HPDE6-E6E7 (cell line): ENCODE data around the gene LPIN3.

Source experiments
- DNase-seq: peaks from one replicate; pipeline ENCODE4 v3.0.0; 2011; ENCODE audit warnings: missing footprints; ENCODE audit errors: extremely low spot score

The LPIN3 gene

DNA sequence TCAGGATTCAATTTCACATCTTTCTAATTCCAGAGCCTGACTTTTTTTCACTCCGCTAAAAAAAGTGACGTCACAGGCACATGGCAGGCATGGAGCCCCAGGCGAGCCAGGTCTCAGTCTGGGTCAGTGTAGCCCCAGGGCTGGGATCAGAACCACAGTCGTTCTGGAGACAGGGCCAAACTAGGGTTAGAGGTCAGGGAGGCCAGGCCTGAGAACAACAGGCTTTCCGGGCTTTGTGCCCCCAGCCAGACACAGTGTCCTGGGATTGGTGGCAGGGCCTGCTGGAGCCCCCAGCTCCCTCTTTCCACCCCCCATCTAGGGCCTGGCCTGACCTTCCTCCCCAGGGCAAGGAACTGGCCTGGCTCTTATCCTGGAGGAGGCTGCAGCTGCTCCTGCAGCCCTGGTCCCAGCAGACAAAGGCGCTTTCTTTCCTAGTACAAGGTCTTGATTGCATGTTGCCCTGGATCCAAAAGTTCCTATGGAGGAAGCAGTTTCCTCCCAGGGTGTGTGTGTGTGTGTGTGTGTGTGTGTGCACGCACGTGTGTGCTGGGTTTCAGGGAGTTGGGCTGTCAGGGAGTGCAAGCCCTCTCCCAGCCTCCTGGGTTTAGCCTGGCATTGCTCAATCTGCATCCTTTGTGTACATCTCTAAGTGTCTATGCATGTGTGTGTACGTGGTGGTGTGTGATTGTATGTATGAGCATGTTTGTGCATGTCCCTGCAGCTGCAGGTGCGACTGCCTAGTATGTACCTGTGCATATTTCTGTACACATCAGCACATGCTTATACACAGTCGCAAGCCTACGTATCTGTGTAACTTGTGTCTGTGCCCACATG, 52.5 kb downstream of the LPIN3 start:
- DNase-seq = no peak

DNA sequence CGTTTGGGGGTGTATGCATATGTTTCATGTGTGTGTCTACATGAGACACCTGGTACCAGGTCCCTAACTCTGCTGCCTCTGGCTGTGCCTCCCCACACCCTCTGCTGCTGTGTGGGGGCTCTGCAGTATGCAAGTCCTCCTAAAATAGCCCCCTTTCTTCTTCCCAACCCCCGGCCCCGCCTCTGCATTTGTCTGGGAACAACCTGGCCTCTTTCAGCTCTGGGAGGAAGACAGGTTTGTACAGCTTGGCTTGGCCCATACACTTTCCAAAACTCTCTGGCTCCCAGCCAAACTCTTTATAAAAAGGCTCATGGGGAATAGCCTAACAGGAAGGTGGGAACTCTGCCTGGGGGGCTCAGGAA, 53.1 kb downstream of the LPIN3 start:
- DNase-seq = no peak

DNA sequence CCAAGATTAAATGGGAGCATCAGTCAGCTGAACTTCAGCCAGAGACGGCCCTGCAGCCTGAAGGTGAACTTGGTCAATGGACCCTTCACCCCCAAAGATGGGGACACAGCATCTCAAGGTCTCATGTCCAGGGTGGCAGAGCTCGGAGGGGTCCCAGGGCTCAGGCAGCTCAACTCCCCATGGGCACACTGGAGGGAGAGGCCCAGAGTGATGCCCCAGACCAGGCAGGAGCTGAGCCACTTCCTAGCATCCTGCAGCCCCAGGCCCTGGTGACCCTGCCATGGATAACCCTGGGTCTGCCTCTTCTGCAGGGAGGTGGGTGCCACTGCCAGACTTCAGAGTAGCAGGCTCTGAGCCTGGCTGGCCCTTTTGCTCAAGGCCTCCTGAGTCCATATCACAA, 53.5 kb downstream of the LPIN3 start:
- no peak for DNase-seq

DNA sequence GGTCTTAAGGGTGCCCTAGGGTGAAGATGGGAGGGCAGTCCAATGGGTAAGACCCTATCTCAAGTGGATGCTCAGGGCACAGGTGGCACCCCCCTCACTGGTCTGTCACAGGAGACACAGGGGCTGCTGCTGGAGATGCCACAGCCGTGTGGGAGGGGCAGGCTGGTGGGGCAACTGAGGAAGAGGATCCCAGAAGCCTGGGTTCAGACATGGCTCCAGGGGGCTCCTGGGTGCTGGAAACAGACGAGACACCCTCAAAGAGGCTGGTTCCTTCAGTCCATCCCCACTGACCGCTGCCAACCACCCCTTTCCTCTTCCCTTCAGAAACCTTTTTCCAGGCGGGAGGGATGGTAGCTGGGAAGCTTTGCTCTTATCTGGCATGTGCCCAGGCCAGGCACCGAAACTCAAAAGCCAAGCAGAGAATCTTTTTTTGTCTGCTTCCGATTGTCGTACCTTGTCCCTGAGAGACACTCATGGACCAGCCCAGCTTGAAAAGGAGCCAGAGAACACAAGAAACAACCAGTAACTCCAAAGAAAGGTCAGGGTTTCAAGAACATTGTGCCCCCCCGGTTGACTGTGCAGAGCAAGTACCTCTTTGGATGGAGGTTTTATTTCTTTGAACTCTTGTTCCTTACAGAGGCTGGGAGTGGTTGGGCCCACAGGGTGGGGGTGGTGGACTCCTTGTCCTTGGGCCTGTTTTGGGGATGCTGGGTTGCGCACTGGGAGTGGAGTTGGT, 54.5 kb downstream of the LPIN3 start:
- DNase-seq = no peak

DNA sequence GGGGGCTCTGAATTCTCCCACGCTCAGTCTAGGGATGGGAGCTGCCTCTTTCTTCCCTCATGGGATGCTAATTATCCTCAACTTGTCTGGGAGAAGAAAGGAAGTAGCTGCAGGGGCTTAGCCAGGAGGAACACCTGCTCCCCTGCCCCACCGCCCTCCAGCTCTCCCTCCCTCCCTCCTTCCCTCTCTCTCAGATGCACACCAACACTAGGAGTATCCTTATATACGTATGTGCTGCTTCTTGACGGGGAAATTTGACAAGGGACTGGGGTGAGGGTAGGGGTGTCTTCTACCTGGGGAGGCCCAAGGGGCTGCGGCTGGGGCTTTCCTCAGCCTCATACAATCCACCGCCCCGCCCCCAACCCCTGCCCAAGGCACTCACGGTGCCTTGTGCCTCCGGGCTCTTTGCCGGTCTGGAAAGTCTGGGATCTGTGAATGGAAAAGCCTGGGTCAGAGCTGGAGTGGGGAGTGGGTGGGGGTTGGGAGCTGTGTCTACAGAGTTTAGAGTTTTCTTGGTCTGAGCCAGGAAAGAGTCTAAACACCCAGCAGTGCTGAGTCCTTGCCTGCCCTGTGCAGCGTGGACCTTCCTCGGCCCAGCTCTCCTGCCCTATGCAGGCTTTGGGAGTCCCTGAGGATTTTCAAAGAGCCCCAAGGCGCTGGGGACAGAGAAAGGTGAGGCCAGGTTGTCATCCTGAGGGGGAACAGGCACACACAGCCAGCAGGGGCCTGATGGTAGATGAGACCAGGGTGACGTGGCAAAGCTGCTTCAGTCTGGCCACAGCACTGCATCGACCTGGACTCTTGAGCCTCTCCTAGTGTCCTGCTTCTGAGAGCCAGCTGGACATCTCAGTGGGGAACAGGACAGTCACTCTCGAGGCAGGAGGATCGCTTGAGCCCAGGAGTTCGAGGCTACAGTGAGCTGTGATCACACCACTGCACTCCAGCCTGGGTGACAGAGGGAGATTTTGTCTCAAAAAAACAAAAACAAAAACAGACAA, 55.3 kb downstream of the LPIN3 start:
- DNase-seq = no peak

DNA sequence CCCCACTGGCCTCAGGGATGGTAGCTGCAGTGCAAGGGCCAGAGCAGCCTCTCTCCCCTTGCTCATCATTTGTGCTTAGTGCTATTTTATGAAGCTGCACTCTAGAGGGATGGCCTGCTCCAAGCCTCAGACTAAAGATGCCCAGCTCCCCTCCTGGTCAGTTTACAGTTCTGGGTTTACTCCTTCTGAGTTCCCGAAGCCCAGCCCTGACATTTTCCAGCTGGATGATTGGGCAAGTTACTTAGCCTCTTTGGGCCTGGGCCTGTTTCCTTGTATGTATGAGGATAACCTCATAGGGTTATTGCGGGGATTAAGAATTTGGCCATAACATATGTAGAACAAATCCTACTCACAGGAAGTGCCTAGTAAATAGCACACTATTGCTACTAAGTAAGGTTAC, 57.8 kb downstream of the LPIN3 start:
- DNase-seq = no peak

DNA sequence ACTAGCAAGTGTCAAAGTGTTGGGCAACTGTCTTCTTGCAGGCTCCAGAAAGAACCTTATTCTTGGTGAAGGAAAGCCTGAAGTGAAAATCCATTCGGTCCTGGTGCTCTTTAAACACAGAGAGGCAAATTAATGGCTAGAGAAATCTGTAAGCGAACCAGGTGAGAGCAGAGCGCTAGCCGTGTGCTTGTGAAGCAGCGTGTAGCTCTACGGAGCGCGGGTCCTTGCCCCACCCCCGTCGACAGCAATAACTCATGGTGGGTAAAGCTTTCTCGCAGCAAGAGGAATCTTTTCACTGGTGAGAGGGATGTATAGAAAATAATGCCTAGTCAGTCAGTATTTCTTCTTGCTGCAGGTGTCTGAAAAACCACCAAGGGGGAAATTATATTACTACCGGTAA, 63.0 kb downstream of the LPIN3 start:
- no peak for DNase-seq

DNA sequence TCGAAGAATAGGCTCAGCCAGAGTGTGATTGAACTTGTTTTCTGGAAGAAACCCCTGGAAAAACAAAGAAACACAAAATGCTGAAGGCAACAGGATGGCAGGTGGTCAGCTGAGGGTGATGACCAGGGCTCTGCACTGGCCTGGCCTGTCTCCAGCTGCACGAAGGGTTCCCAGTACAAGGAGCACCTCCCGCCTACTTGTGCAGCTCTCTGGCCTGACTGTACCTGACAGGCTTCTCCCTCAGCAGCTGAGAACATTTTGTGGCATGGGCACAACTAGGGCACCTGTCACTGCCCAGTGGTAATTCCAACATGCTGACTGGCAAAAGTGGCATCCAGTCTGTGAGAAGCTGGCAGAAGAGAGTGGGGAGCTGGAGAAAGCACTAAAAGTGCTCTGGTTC, 64.8 kb downstream of the LPIN3 start:
- no peak for DNase-seq

DNA sequence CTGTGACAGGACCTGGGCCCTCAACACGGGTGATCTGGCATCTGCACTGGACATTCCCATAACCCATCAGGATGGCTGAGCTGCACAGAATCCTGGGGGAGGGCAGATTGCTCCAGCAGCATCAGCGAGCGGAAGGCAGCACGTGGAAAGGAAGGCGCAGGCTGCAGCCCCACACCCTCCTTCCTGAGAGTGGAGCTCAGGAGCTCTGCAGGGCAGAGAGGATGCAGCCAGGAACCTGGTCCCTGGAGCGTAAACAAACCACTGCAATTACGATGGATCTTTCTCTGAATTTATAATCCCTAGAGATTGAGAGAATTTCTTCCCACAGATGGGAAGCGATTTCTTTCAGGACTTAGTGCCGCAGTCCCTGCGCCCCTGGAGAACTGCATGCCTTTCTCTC, 65.7 kb downstream of the LPIN3 start:
- DNase-seq = no peak

DNA sequence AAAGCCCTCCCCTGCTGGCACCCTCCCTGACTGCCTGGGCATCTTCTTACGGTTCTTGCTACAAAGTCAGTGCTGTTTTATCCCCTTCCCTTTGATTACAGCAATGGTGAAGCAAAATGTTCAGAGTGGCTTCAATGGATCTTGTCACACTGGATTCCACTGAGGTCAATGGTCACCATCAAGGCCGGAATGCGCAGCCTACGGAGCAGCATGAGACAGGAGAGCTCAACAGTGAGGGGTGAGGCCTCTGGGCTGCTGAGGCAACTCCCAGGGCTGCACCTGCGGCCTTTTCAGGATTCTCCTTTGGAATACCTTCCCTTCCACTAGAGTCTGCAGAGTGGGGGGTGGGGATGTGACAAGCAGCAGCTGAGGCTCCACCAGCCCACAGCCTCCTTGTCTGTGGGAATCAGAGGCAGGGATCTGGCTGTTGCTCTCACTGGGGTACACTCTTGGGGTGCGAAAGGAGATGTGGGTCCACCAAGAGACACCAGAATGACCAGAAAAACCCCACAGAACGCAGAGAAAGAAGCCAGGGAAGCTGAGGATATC, 66.3 kb downstream of the LPIN3 start:
- no peak for DNase-seq

DNA sequence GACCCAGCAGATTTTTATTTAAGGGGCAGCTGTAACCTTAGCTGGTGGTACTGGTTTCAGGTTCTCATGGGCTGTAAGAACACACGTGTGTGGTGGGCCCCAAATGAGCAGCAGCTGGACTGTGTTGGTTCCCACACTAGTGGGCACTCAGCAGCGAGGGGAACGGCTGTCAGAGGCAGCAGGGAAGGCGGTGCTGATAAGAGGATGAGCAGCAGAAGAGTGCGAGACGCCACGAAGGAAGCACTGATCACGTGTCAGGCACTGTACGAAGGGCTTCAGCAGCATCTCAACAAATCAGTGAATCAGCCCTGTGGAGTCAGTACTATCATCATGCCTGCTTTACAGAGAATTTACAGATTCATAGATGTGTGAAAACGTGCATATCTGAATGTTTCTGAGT, 67.0 kb downstream of the LPIN3 start:
- no peak for DNase-seq

DNA sequence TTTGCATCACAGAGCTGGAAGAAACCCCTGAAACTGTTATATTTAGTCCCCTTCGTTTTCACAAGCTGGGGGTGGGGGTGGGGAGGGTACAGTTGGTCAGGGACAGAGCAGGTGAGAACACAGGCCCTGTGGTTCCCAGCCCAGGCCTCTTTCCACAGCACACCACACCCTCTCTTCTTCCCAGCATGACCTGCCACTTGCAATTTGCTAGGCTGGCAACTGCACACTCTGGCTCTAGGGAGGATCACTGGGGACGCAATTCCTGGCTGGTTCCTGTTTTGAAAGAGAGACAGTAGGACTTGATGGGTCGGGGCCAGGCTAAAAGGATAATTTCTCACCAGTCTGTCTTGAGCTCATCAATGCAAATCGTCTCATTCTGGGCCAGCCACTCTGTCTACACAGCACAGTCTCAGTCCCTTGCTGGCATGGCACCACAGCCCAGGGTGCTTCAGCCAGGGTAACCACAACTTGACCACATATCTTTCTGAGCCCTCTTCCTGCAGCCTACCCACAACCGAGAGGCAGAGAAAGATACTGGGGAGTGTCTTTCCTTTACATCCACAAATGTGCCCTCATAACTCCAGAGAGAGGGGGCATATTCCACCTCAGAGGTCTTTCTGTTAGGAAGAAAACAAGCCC, 67.7 kb downstream of the LPIN3 start:
- DNase-seq = no peak

DNA sequence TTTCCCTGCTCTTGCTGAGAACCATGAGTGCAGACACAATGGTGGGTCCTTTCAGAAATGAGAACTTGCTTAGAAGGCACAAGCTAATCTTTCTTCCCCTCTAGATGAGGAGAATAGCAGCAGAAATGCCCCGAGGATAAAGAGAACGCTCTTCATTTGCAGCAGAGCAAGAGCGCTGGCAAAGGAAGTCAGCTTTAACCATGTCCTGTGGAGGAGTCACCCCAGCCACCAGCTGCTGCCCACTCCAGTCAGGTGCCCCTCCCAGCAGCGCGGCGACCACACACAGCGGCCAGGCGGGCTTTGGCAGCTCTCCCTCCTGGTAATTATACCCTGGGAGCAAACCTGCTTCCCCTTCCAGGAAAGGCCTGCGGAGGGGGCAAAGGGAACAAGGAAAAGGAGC, 68.4 kb downstream of the LPIN3 start:
- DNase-seq = no peak
